Measurements from ENCODE around the gene BUD13. TPM values are rescaled to one million over a fixed set of nuclear protein-coding genes. Genes with fewer than 3 reads are reported as not detected.

BUD13 gene
- total and polyA plus RNA-seq, 11 donors: 4.3 to 10.0 (median 7.1) TPM

- TF ChIP-seq POLR2A (IDR thresholded peaks at IDR 0.05) (no peak), CTCF (IDR thresholded peaks at IDR 0.05) (no peak)
- Histone ChIP-seq H3K4me1 (peaks cover 0 to 21% (median 7%) of the 10 kb centered on the region in 12 donors), H3K36me3 (no peaks in the 10 kb centered on the region), H3K27me3 (no peaks in the 10 kb centered on the region), H3K27ac (no peak overlapping the region), H3K9me3 (no peaks in the 10 kb centered on the region), H3K4me3 (no peak overlapping the region)
- ATAC-seq (no peak), DNase-seq (no peak)
- intact Hi-C loops (cut with DNase I): loop anchor here in 8 of 10 donors (2.0 to 10.0 kb wide), 9 partner anchors 40 to 435 kb away; partner anchors contain the start of gene APOA1 (in 3 of the 8)
- WGBS, 4 donors: 78 to 84% (median 81%) methylated on average over 8 of the region's 8 CpGs
Measured at GRCh38 chr11:116792144-116792868, 19.5 kb upstream of the BUD13 start.

- ATAC-seq: no peak
- no peak for DNase-seq
- no peak for TF ChIP-seq POLR2A (IDR thresholded peaks at IDR 0.05)
- TF ChIP-seq CTCF (IDR thresholded peaks at IDR 0.05): no peak
- Histone ChIP-seq H3K27ac (no peak within 1 kb of the TSS), H3K9me3 (no peaks in the 10 kb centered on the region), H3K27me3 (no peaks in the 10 kb centered on the region), H3K4me3 (peak within 1 kb of the TSS in 6 of 12 donors; percentile 2 to 29 (median 20)), H3K4me1 (peaks cover 0 to 26% (median 12%) of the 10 kb centered on the region in 12 donors), H3K36me3 (peaks cover 0 to 2% (median 0%) of the 10 kb centered on the region in 9 donors)
- WGBS, 4 donors: 88 to 92% (median 89%) methylated on average over 3 to 7 of the region's 7 CpGs
- intact Hi-C loops (cut with DNase I): loop anchor here (1.0 to 10.0 kb wide), 18 partner anchors 41 to 436 kb away; partner anchors contain the start of gene APOA1 (in 4 of the 10)
Measured at GRCh38 chr11:116791813-116792143, 19.0 kb upstream of the BUD13 start, which contains the start of gene APOA5. TSS of gene APOA5 (minus strand) at chr11:116791879. CDS start at chr11:116791860, 19 bp downstream.

- peak overlapping the region in 6 of 12 donors; percentile 2 to 29 (median 20) for H3K4me3 ChIP-seq
- WGBS, 4 donors: 25 to 28% (median 26%) methylated on average over 29 to 31 of the region's 31 CpGs
- intact Hi-C loops (cut with DNase I): loop anchor here (1.0 to 10.0 kb wide), 16 partner anchors 41 to 436 kb away; partner anchors contain the start of gene APOA1 (in 4 of the 10)
Measured at GRCh38 chr11:116791002-116791812, 18.4 kb upstream of the BUD13 start.

More at GRCh38 chr11:116791002-116791812, 18.4 kb upstream of the BUD13 start:
- Histone ChIP-seq H3K9me3 (no peaks in the 10 kb centered on the region), H3K27ac (no peak overlapping the region), H3K4me1 (peaks cover 0 to 31% (median 16%) of the 10 kb centered on the region in 12 donors), H3K36me3 (peaks cover 0 to 7% (median 4%) of the 10 kb centered on the region in 9 donors), H3K27me3 (no peaks in the 10 kb centered on the region)
- peak; percentile 68 to 76 (median 76) for ATAC-seq
- TF ChIP-seq POLR2A (IDR thresholded peaks at IDR 0.05) (no peak), CTCF (IDR thresholded peaks at IDR 0.05) (peak; percentile 87 to 97 (median 92))
- DNase-seq: peak; percentile 78 to 91 (median 83)

Data from heart left ventricle (tissue), 16 donors.